Left renal pelvis (tissue), 4 donors: ENCODE measurements around the gene ALOX15. TPM values are rescaled to one million over a fixed set of nuclear protein-coding genes. Genes with fewer than 3 reads are reported as not detected.

Source experiments
- DNase-seq, 4 donors: peaks; one replicate each; pipeline ENCODE4 v3.0.0-alpha.2; 2013; ENCODE audit warnings: low read depth in 4 of 4, low spot score in 3 of 4
- polyA plus RNA-seq, 4 donors: library from polyadenylated mRNA; unstranded; fragments of 120-200 nt; gene quantifications; one replicate each; pipeline ENCODE4 v1.2.1, GENCODE V29; 2013; ENCODE audit not compliant: insufficient read length in 4 of 4

Gene ALOX15
- polyA plus RNA-seq, 4 donors, result 0.50 to 0.75 (median 0.63) TPM

DNA sequence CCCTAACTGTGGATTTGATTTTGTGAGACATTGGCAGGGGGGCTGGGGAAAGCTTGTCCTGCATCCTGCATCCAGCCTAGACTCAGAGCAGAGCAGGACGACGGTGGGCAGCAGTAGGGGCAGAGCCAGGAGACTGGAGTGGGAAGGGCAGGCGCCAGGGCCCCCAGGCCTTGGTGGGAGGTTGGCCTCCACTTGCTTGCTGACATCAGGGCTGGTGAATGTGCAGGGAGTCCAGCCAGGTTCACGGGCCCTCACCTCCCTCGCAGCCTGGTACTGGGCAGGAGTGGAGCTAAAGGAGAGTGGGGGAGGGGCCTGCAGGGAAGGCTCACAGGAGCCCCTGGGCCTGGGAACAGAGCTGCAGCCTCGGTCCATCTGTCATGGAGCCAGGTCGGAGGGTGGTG is 59.4 kb downstream of the ALOX15 start:
- no peak for DNase-seq

Other genes starting within 250 kb of the ALOX15 start
- gene SPNS3, start 207.7 kb downstream of the ALOX15 start, polyA plus RNA-seq, result 1 to 10 TPM in 3 of 4 donors, under 1 TPM in 1; 0.35 to 3.9 (median 2.2) TPM
- 10 to 100 TPM in 3 of 4 donors, 1 to 10 TPM in 1; 3.1 to 57.6 (median 30.3) TPM for gene SPNS2, start 142.8 kb downstream of the ALOX15 start, polyA plus RNA-seq
- 10 to 100 TPM; 32.5 to 50.1 (median 36.3) TPM for gene MYBBP1A, start 86.3 kb downstream of the ALOX15 start, polyA plus RNA-seq
- 10 to 100 TPM in 1 of 4 donors, 1 to 10 TPM in 2, under 1 TPM in 1; 0.19 to 11.3 (median 7.6) TPM for gene GGT6, start 81.1 kb downstream of the ALOX15 start, polyA plus RNA-seq
- 10 to 100 TPM in 3 of 4 donors, 1 to 10 TPM in 1; 1.7 to 67.3 (median 52.0) TPM for gene SMTNL2, start 57.1 kb downstream of the ALOX15 start, polyA plus RNA-seq
- gene PELP1, start 62.5 kb upstream of the ALOX15 start, polyA plus RNA-seq, result 10 to 100 TPM; 36.2 to 56.5 (median 45.0) TPM
- gene ARRB2, start 69.0 kb upstream of the ALOX15 start, polyA plus RNA-seq, result 10 to 100 TPM; 27.9 to 42.1 (median 33.2) TPM
- gene MED11, start 89.8 kb upstream of the ALOX15 start, polyA plus RNA-seq, result 10 to 100 TPM; 14.6 to 26.5 (median 22.5) TPM
- gene ZMYND15, start 98.2 kb upstream of the ALOX15 start, polyA plus RNA-seq, result under 1 TPM; 0.37 to 0.85 (median 0.58) TPM
- gene CXCL16, start 98.2 kb upstream of the ALOX15 start, polyA plus RNA-seq, result 10 to 100 TPM in 3 of 4 donors, 1 to 10 TPM in 1; 7.6 to 14.1 (median 11.9) TPM
- gene TM4SF5, start 130.2 kb upstream of the ALOX15 start, polyA plus RNA-seq, result 1 to 10 TPM in 2 of 4 donors, under 1 TPM in 2; 0.31 to 2.9 (median 1.5) TPM
- gene VMO1, start 144.7 kb upstream of the ALOX15 start, polyA plus RNA-seq, result 1 to 10 TPM in 1 of 4 donors, under 1 TPM in 3; 0.41 to 1.2 (median 0.59) TPM
- 1 to 10 TPM in 3 of 4 donors, under 1 TPM in 1; 0.90 to 9.4 (median 3.5) TPM for gene GLTPD2, start 147.3 kb upstream of the ALOX15 start, polyA plus RNA-seq
- 100 to 1,000 TPM in 3 of 4 donors, 10 to 100 TPM in 1; 82.5 to 125 (median 120) TPM for gene PSMB6, start 154.5 kb upstream of the ALOX15 start, polyA plus RNA-seq
- gene PLD2, start 165.5 kb upstream of the ALOX15 start, polyA plus RNA-seq, result 10 to 100 TPM; 31.9 to 48.7 (median 41.6) TPM
- 10 to 100 TPM; 49.3 to 75.6 (median 59.3) TPM for gene MINK1, start 191.7 kb upstream of the ALOX15 start, polyA plus RNA-seq